Ovary (tissue), 9 donors: ENCODE measurements around the gene PSMB1. TPM values are rescaled to one million over a fixed set of nuclear protein-coding genes. Genes with fewer than 3 reads are reported as not detected.
"Not testable (repeated sequence)": the region's sequence is repeated elsewhere in the genome, so short reads cannot be mapped to it uniquely, and the experiment has no call there.

ENCODE experiments used
- DNase-seq, 5 donors: peaks; one replicate each; pipeline ENCODE4 v3.0.0-alpha.2; 2019 to 2020
- H3K27ac ChIP-seq, 2 donors: fragments of 200-600 bp; one replicate each; pipeline versions ENCODE4 v1.5.1 to v1.8.0; 2019 to 2022
- H3K27me3 ChIP-seq: fragments of 200-600 bp; one replicate; pipeline ENCODE4 v1.8.0; 2022
- H3K36me3 ChIP-seq: fragments of 200-600 bp; sonication (generic); one replicate; pipeline ENCODE4 v1.5.1; 2019
- H3K4me1 ChIP-seq: one replicate; pipeline ENCODE4 v1.8.1; 2013; ENCODE audit warnings: mild to moderate bottlenecking, moderate library complexity; ENCODE audit not compliant: insufficient read depth
- H3K4me3 ChIP-seq: fragments of 200-600 bp; sonication (generic); one replicate; pipeline ENCODE4 v1.5.1; 2017
- H3K9me3 ChIP-seq, 2 donors: fragments of 200-600 bp in 1 of 2; sonication (generic) in 1 of 2; one replicate each; pipeline versions ENCODE4 v1.5.1 to v1.8.1; 2013 to 2019; ENCODE audit warnings: mild to moderate bottlenecking in 1 of 2, moderate library complexity in 1 of 2
- EP300 ChIP-seq: sonication (generic); formaldehyde crosslinking; IDR thresholded peaks from one replicate; pipeline ENCODE4 v1.6.1; 2017; ENCODE audit warnings: antibody characterized with exemption
- POLR2A ChIP-seq: fragments of 450-650 bp; IDR thresholded peaks from one replicate; pipeline ENCODE4 v1.6.1; 2017; ENCODE audit warnings: antibody characterized with exemption, mild to moderate bottlenecking, moderate library complexity
- WGBS, 3 donors: extraction: QIAGEN DNeasy Blood & Tissue Kit in 1 of 3; methylation state at CpG; one replicate each; pipeline versions ENCODE4 v1.1.5 to v1.1.7; 2013 to 2017; 5-methylcytosine and 5-hydroxymethylcytosine counted together
- intact Hi-C, 4 donors: fragments of 100-400 bp; cut with DNase I; formaldehyde crosslinking; loops; one replicate each; pipeline versions ENCODE4 v1.11.0 to v1.15.1; 2022 to 2023
- polyA plus RNA-seq, 2 donors: library from polyadenylated mRNA; stranded (reverse); fragments of 200-250 nt in 1 of 2; fragments of 350-450 nt in 1 of 2; fragmentation: Illumina TruSeq in 1 of 2; extraction: RNeasy Lipid Tissue Mini Kit (QIAGEN cat#74804) in 1 of 2; gene quantifications; one replicate each; pipeline ENCODE4 v1.2.3, GENCODE V29; 2013 to 2014
- total RNA-seq, 7 donors: library from RNA; depleted of rRNA in 2 of 7; stranded (reverse); fragments of >200 nt in 2 of 7; fragmentation: NEBNext Ultra II Directional in 3 of 7; extraction: Animal tissue kit (Norgen Biotek cat#: 25700) in 3 of 7; gene quantifications; one replicate each; pipeline versions ENCODE4 v1.1.0 to v1.2.4, GENCODE V29; 2016 to 2023
- TF ChIP-seq, protein P1 (sequence below), 3 donors: fragments of 450-650 bp in 2 of 3; fragments of 200-600 bp in 1 of 3; IDR thresholded peaks; one replicate each; pipeline versions ENCODE4 v1.5.1 to v1.8.0; 2016 to 2022; ENCODE audit warnings: antibody characterized with exemption in 3 of 3, mild to moderate bottlenecking in 1 of 3
- donor health status: DM: no; HTN: no; CAD: no; lungs with moderate emphysema.
- donor health status: DM: no; HTN: no; CAD: no.
- donor health status: Bipolar disorder and iron deficiency.
- donor health status: DM: yes; HTN: yes; CAD: no.
- donor health status: DM: no; HTN: no; CAD: no.
- donor health status: DM: yes; HTN: yes; CAD: no.

PSMB1 gene
- total and polyA plus RNA-seq, 9 donors: 110 to 211 (median 127) TPM

DNA sequence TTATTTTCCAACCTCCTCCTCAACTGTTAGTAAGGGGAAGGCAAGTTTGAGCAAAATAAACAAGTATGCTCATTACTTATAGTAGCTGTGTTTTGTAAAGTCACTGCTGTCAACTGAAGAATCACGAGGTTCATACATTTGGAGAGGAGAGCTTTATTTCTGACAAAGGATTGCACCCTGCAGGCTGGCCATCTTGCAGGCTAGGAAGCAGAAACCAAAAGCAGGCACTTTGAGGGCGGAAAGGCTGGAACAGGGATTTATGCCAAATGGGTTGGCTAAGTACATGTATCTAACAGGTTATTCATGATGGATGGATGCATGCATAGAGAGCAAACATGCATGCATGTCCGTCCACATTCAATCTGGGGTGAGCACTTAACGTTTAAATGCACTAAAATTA lies 46.7 kb downstream of the PSMB1 start:
- WGBS, 3 donors: 67 to 75% (median 71%) methylated on average over 4 of the region's 4 CpGs
- no peak for DNase-seq
- H3K4me3 ChIP-seq: no peak overlapping the region
- TF ChIP-seq, protein P1, sequence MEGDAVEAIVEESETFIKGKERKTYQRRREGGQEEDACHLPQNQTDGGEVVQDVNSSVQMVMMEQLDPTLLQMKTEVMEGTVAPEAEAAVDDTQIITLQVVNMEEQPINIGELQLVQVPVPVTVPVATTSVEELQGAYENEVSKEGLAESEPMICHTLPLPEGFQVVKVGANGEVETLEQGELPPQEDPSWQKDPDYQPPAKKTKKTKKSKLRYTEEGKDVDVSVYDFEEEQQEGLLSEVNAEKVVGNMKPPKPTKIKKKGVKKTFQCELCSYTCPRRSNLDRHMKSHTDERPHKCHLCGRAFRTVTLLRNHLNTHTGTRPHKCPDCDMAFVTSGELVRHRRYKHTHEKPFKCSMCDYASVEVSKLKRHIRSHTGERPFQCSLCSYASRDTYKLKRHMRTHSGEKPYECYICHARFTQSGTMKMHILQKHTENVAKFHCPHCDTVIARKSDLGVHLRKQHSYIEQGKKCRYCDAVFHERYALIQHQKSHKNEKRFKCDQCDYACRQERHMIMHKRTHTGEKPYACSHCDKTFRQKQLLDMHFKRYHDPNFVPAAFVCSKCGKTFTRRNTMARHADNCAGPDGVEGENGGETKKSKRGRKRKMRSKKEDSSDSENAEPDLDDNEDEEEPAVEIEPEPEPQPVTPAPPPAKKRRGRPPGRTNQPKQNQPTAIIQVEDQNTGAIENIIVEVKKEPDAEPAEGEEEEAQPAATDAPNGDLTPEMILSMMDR (IDR thresholded peaks at IDR 0.05): no peak
- no peak for TF ChIP-seq POLR2A
- TF ChIP-seq EP300: no peak
- no peaks in the 10 kb centered on the region for H3K4me1 ChIP-seq
- H3K27ac ChIP-seq: no peak overlapping the region
- H3K36me3 ChIP-seq: no peaks in the 10 kb centered on the region
- H3K27me3 ChIP-seq: no peaks in the 10 kb centered on the region
- H3K9me3 ChIP-seq: peaks cover 0 to 8% of the 10 kb centered on the region in 2 donors
- intact Hi-C loops: loop anchor here in 1 of 4 donors (10.0 kb wide), 1 partner anchor 542 kb away; no protein-coding TSS in a partner anchor

DNA sequence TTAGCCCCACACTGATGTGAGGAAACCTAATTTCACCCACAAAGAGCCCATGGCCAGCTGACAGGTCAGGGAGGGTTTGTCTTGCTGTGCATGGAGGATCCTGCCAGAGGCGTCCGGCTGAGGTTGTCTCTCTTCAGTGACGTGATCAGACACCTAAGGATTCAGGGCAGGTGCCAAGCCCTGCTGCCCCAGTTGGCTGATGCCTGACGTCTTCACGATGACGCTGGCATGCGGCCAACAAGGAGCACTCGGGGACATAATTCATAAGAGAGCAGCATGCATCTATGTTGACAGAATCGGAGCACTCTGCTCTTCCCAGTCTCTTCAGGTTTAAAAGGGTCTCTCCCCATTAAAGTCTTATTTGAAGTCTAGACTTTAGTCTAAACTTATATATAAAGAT lies 47.8 kb downstream of the PSMB1 start:
- H3K4me3 ChIP-seq: no peak overlapping the region
- no peaks in the 10 kb centered on the region for H3K27me3 ChIP-seq
- no peak for DNase-seq
- H3K4me1 ChIP-seq: no peaks in the 10 kb centered on the region
- H3K27ac ChIP-seq: no peak overlapping the region
- peaks cover 0 to 4% of the 10 kb centered on the region in 2 donors for H3K9me3 ChIP-seq
- intact Hi-C loops: loop anchor here in 1 of 4 donors (10.0 kb wide), 1 partner anchor 541 kb away; no protein-coding TSS in a partner anchor
- no peak for TF ChIP-seq EP300
- no peak for TF ChIP-seq POLR2A
- TF ChIP-seq, protein P1 (IDR thresholded peaks at IDR 0.05): no peak
- WGBS, 3 donors: 45 to 47% (median 47%) methylated on average over 9 of the region's 9 CpGs
- no peaks in the 10 kb centered on the region for H3K36me3 ChIP-seq

DNA sequence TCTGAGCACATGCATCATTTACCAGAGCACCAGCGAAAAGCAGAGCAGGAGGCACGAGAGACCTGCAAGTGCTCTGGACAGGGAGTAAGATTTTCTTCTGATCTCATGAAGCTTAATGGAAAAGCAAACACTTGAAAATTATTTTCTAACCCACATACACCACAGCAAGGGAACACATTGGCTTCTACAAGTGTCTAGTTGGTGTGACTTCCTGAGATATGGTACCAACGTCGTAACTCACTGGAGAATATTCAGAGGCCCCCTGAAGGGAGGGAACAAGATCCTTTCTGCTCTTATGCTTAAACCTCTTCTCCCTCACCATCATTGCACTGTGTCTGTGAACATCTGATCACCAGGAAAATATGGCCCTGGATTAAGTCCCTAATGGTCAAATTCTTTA lies 48.6 kb downstream of the PSMB1 start:
- Histone ChIP-seq H3K4me1 (no peaks in the 10 kb centered on the region), H3K4me3 (no peak overlapping the region), H3K27ac (no peak overlapping the region), H3K9me3 (peaks cover 0 to 4% of the 10 kb centered on the region in 2 donors), H3K36me3 (no peaks in the 10 kb centered on the region), H3K27me3 (no peaks in the 10 kb centered on the region)
- no peak for DNase-seq
- WGBS, 3 donors: 60 to 73% (median 69%) methylated on average over 4 of the region's 4 CpGs
- TF ChIP-seq, protein P1 (IDR thresholded peaks at IDR 0.05): no peak
- no peak for TF ChIP-seq POLR2A
- intact Hi-C loops: loop anchor here in 1 of 4 donors (10.0 kb wide), 1 partner anchor 540 kb away; no protein-coding TSS in a partner anchor

DNA sequence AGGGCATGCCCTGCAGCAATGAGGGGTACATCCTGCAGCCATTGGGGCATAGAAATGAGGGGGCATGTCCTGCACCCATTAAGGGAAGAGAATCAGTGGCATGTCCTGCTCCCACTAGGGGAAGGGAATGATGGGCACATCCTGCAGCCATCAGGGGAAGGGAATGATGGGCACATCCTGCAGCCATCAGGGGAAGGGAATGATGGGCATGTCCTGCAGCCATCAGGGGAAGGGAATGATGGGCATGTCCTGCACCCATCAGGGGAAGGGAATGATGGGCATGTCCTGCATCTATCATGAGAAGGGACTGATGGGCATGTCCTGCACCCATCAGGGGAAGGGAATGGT lies 49.7 kb downstream of the PSMB1 start:
- H3K9me3 ChIP-seq: peaks cover 0 to 4% of the 10 kb centered on the region in 2 donors
- no peak overlapping the region for H3K27ac ChIP-seq
- H3K27me3 ChIP-seq: no peaks in the 10 kb centered on the region
- DNase-seq: no peak
- intact Hi-C loops: loop anchor here in 1 of 4 donors (10.0 kb wide), 1 partner anchor 539 kb away; no protein-coding TSS in a partner anchor
- no peak overlapping the region for H3K4me3 ChIP-seq
- no peaks in the 10 kb centered on the region for H3K4me1 ChIP-seq
- TF ChIP-seq, protein P1 (IDR thresholded peaks at IDR 0.05): no peak
- no peak for TF ChIP-seq POLR2A
- no peak for TF ChIP-seq EP300
- H3K36me3 ChIP-seq: no peaks in the 10 kb centered on the region

GRCh38 chr6:170502733-170503413 lies 50.2 kb downstream of the PSMB1 start:
- not testable (repeated sequence) for H3K9me3 ChIP-seq, H3K27me3 ChIP-seq, H3K27ac ChIP-seq, DNase-seq, H3K4me1 ChIP-seq, H3K4me3 ChIP-seq, H3K36me3 ChIP-seq
- 88 to 96% (median 93%) methylated on average over 2 of the region's 2 CpGs for WGBS, 3 donors
- intact Hi-C loops: loop anchor here in 1 of 4 donors (10.0 kb wide), 1 partner anchor 538 kb away; no protein-coding TSS in a partner anchor

DNA sequence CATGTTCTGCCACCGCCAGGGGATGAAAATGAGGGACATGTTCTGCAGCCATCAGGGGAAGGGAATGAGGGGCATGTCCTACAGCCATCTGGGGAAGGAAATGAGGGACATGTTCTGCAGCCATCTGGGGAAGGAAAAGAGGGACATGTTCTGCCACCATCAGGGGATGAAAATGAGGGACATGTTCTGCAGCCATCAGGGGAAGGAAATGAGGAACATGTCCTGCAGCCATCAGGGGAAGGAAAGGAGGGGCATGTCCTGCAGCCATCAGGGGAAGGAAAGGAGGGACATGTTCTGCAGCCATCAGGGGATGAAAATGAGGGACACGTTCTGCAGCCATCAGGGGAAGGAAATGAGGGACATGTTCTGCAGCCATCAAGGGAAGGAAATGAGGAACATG lies 50.8 kb downstream of the PSMB1 start:
- H3K9me3 ChIP-seq, H3K36me3 ChIP-seq, H3K4me3 ChIP-seq, H3K27me3 ChIP-seq, DNase-seq, H3K27ac ChIP-seq, H3K4me1 ChIP-seq: not testable (repeated sequence)
- WGBS, 3 donors: 49 to 66% (median 58%) methylated on average over 2 of the region's 2 CpGs
- intact Hi-C loops: loop anchor here in 1 of 4 donors (10.0 kb wide), 1 partner anchor 537 kb away; no protein-coding TSS in a partner anchor
